Ovary (tissue), 3 donors: ENCODE measurements around the gene KIF3C.

ENCODE experiments used
- EP300 ChIP-seq: sonication (generic); formaldehyde crosslinking; IDR thresholded peaks from one replicate; pipeline ENCODE4 v1.6.1; 2017; ENCODE audit warnings: antibody characterized with exemption
- TF ChIP-seq, protein P1 (sequence below), 3 donors: fragments of 450-650 bp in 2 of 3; fragments of 200-600 bp in 1 of 3; IDR thresholded peaks; one replicate each; pipeline versions ENCODE4 v1.5.1 to v1.8.0; 2016 to 2022; ENCODE audit warnings: antibody characterized with exemption in 3 of 3, mild to moderate bottlenecking in 1 of 3
- donor health status: DM: no; HTN: no; CAD: no.

DNA sequence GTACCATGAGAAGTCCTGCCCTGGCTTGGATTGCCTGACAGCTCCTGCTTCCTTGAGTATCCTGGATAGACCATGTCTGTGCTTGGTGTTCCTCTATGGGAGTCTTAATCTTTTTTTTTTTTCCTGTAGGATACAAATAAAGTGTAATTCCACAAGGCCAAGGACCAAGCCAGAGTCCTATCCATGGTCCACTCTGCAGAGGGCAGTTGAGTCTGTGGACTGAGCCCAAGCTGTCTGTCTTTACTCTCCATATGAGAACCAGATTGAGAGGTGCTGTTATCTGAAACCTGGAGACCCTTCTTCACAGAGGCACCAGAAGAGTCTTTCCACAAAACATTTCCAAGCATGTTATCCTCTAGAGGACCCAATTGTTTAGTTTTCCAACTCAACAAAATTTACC, 1.4 kb upstream of the KIF3C start:
- TF ChIP-seq, protein P1, sequence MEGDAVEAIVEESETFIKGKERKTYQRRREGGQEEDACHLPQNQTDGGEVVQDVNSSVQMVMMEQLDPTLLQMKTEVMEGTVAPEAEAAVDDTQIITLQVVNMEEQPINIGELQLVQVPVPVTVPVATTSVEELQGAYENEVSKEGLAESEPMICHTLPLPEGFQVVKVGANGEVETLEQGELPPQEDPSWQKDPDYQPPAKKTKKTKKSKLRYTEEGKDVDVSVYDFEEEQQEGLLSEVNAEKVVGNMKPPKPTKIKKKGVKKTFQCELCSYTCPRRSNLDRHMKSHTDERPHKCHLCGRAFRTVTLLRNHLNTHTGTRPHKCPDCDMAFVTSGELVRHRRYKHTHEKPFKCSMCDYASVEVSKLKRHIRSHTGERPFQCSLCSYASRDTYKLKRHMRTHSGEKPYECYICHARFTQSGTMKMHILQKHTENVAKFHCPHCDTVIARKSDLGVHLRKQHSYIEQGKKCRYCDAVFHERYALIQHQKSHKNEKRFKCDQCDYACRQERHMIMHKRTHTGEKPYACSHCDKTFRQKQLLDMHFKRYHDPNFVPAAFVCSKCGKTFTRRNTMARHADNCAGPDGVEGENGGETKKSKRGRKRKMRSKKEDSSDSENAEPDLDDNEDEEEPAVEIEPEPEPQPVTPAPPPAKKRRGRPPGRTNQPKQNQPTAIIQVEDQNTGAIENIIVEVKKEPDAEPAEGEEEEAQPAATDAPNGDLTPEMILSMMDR (IDR thresholded peaks at IDR 0.05) = no peak
- no peak for TF ChIP-seq EP300
